HCT116 (cell line): ENCODE results near the gene ZDHHC22. TPM values are rescaled to one million over a fixed set of nuclear protein-coding genes. Genes with fewer than 3 reads are reported as not detected.

Source experiments
- ATAC-seq: fragments of 200-7000 bp; cut with Tn5 transposase; 2 replicates; pipeline ENCODE4 v1.9.1; 2020; ENCODE audit warnings: mild to moderate bottlenecking, moderate library complexity
- BruUV-seq: library from RNA; stranded (reverse); fragments of 400-500 nt; replicated peaks from 2 replicates; lab custom pipeline; 2021; lab: Mats Ljungman, UMichigan
- CTCF ChIA-PET: fragments of 300-600 bp; sonication (Branson Sonifier 250); formaldehyde crosslinking; loops from one replicate; lab custom pipeline; 2021; ENCODE audit warnings: antibody characterized with exemption; lab: Charles Lee
- POLR2A ChIA-PET: fragments of 300-600, 350-600 bp; sonication (Branson Sonifier 250); formaldehyde crosslinking; loops from one replicate; lab custom pipeline; 2021; ENCODE audit warnings: antibody characterized with exemption; lab: Charles Lee
- RAD21 ChIA-PET, 2 experiments: fragments of 300-600 bp; sonication (Branson Sonifier 250); formaldehyde crosslinking; loops; one replicate each; lab custom pipeline; 2023; ENCODE audit warnings: low total read pairs in 2 of 2; ENCODE audit not compliant: uncharacterized antibody in 2 of 2, unreplicated experiment in 2 of 2, low non-redundant PET in 1 of 2; lab: Charles Lee
- DNase-seq: peaks from one replicate; pipeline ENCODE4 v3.0.0-alpha.2; 2010; ENCODE audit warnings: low read depth, low spot score
- H2AFZ ChIP-seq: fragments of 200-600 bp; shearing (Covaris generic), sonication (generic); 2 replicates; pipeline ENCODE4 v1.6.1; 2017; ENCODE audit warnings: low read depth, mixed run types, mixed read lengths, antibody characterized with exemption, low read length; ENCODE audit not compliant: poor library complexity, severe bottlenecking
- H3K27ac ChIP-seq: 2 replicates; pipeline ENCODE4 v1.5.1; 2012; ENCODE audit warnings: low read depth, low read length
- H3K27me3 ChIP-seq: fragments of 200-600 bp; sonication (generic); 2 replicates; pipeline ENCODE4 v1.6.1; 2016; ENCODE audit warnings: mixed run types, low read length, mixed read lengths; ENCODE audit not compliant: insufficient read depth
- H3K36me3 ChIP-seq, 2 experiments: fragments of 200-500 bp in 1 of 2; fragments of 200-600 bp in 1 of 2; sonication (Bioruptor generic) in 1 of 2; sonication (generic) in 1 of 2; 2 replicates each; pipeline versions ENCODE4 v1.5.1 to v1.6.1; 2014 to 2016; ENCODE audit warnings: low read length in 2 of 2, inconsistent platforms in 1 of 2, mixed read lengths in 1 of 2, mixed run types in 1 of 2; ENCODE audit not compliant: insufficient read depth in 2 of 2, control insufficient read depth in 1 of 2
- H3K4me1 ChIP-seq, 2 experiments: fragments of 200-600 bp in 1 of 2; sonication (generic) in 1 of 2; 2 replicates each; pipeline versions ENCODE4 v1.5.1 to v1.6.1; 2012 to 2017; ENCODE audit warnings: low read length in 2 of 2, inconsistent platforms in 1 of 2, mild to moderate bottlenecking in 1 of 2, mixed read lengths in 1 of 2, mixed run types in 1 of 2, moderate library complexity in 1 of 2; ENCODE audit not compliant: insufficient read depth in 2 of 2, control insufficient read depth in 1 of 2
- H3K4me2 ChIP-seq: fragments of 200-600 bp; sonication (generic); 2 replicates; pipeline ENCODE4 v1.6.1; 2017; ENCODE audit warnings: mixed run types, low read length, mixed read lengths
- H3K4me3 ChIP-seq, 2 experiments: fragments of 200-600 bp in 1 of 2; sonication (generic) in 1 of 2; replicated peaks in 1 of 2; 2 replicates each; pipeline ENCODE4 v1.5.1; 2011 to 2016; ENCODE audit warnings: low read length in 2 of 2, control low read depth in 1 of 2, low read depth in 1 of 2, mild to moderate bottlenecking in 1 of 2, mixed read lengths in 1 of 2, mixed run types in 1 of 2
- H3K79me2 ChIP-seq: fragments of 200-600 bp; sonication (generic); 2 replicates; pipeline ENCODE4 v1.6.1; 2017; ENCODE audit warnings: mild to moderate bottlenecking, mixed run types, low read length, moderate library complexity, mixed read lengths; ENCODE audit not compliant: insufficient read depth
- H3K9ac ChIP-seq: fragments of 200-600 bp; sonication (generic); 2 replicates; pipeline ENCODE4 v1.6.1; 2016; ENCODE audit warnings: low read length, mixed read lengths
- H3K9me2 ChIP-seq: fragments of 200-600 bp; sonication (generic), shearing (Covaris generic); 2 replicates; pipeline ENCODE4 v1.6.1; 2017; ENCODE audit warnings: mixed run types, mild to moderate bottlenecking, moderate library complexity; ENCODE audit not compliant: insufficient read depth
- H3K9me3 ChIP-seq, 2 experiments: fragments of 200-500 bp in 1 of 2; fragments of 200-600 bp in 1 of 2; sonication (Bioruptor generic) in 1 of 2; sonication (generic) in 1 of 2; 2 replicates each; pipeline ENCODE4 v1.6.1; 2014 to 2017; ENCODE audit warnings: low read length in 2 of 2, mixed read lengths in 2 of 2, inconsistent platforms in 1 of 2, low read depth in 1 of 2, mild to moderate bottlenecking in 1 of 2, mixed run types in 1 of 2, moderate library complexity in 1 of 2; ENCODE audit not compliant: control insufficient read depth in 1 of 2, insufficient read depth in 1 of 2
- H4K20me1 ChIP-seq: fragments of 200-600 bp; sonication (generic), shearing (Covaris generic); 2 replicates; pipeline ENCODE4 v1.6.1; 2017; ENCODE audit warnings: mixed run types, mild to moderate bottlenecking, moderate library complexity; ENCODE audit not compliant: insufficient read depth
- CBX3 ChIP-seq: IDR thresholded peaks from 2 replicates; pipeline ENCODE4 v1.6.1; 2012; ENCODE audit warnings: low read depth
- CEBPB ChIP-seq: IDR thresholded peaks from 2 replicates; pipeline ENCODE4 v1.6.1; 2012; ENCODE audit warnings: low read depth
- EGR1 ChIP-seq: IDR thresholded peaks from 2 replicates; pipeline ENCODE4 v1.6.1; 2012; ENCODE audit warnings: low read depth
- EZH2phosphoT487 ChIP-seq: fragments of 200-600 bp; IDR thresholded peaks from 2 replicates; pipeline ENCODE4 v1.6.1; 2018; ENCODE audit warnings: antibody characterized with exemption, borderline replicate concordance
- JUND ChIP-seq: IDR thresholded peaks from 2 replicates; pipeline ENCODE4 v1.6.1; 2012
- MAX ChIP-seq: IDR thresholded peaks from 2 replicates; pipeline ENCODE4 v1.6.1; 2012
- POLR2AphosphoS5 ChIP-seq: IDR thresholded peaks from 2 replicates; pipeline ENCODE4 v1.6.1; 2011; ENCODE audit warnings: mild to moderate bottlenecking, low read depth, low read length, moderate library complexity
- REST ChIP-seq: IDR thresholded peaks from 2 replicates; pipeline ENCODE4 v1.6.1; 2012; ENCODE audit warnings: low read depth
- SP1 ChIP-seq: IDR thresholded peaks from 2 replicates; pipeline ENCODE4 v1.6.1; 2012; ENCODE audit warnings: low read depth
- TCF7L2 ChIP-seq: IDR thresholded peaks from 2 replicates; pipeline ENCODE4 v1.7.0; 2011; ENCODE audit warnings: borderline replicate concordance, inconsistent platforms; ENCODE audit not compliant: insufficient read depth, insufficient read length; ENCODE audit errors: extremely low read depth
- YY1 ChIP-seq: IDR thresholded peaks from 2 replicates; pipeline ENCODE4 v1.6.1; 2011; ENCODE audit warnings: low read length, low read depth, moderate library complexity, mild to moderate bottlenecking; ENCODE audit not compliant: insufficient replicate concordance; ENCODE audit errors: extremely low read depth
- ZFX ChIP-seq: fragments of 450-650 bp; IDR thresholded peaks from 2 replicates; pipeline ENCODE4 v1.6.1; 2017
- ZNF274 ChIP-seq: fragments of 200-500 bp; sonication (Bioruptor generic); IDR thresholded peaks from 2 replicates; pipeline ENCODE4 v1.6.1; 2014; ENCODE audit warnings: mild to moderate bottlenecking, low read depth, low read length, inconsistent platforms
- intact Hi-C: fragments of 100-400 bp; cut with micrococcal nuclease; formaldehyde crosslinking; loops from 2 replicates; pipeline ENCODE4 v1.10.0; 2022
- total RNA-seq: library from RNA; stranded (reverse); gene quantifications from one replicate; pipeline ENCODE4 v1.2.1, GENCODE V29; 2021; ENCODE audit not compliant: unreplicated experiment
- TF ChIP-seq, protein P1 (sequence below), 3 experiments: fragments of 200-600 bp in 1 of 3; sonication (generic) in 1 of 3; IDR thresholded peaks in 2 of 3; conservative IDR thresholded peaks in 1 of 3; 2 replicates each; pipeline ENCODE4 v1.5.1; 2012 to 2017; ENCODE audit warnings: low read depth in 2 of 3, low read length in 2 of 3, antibody characterized with exemption in 1 of 3, borderline replicate concordance in 1 of 3, control low read depth in 1 of 3, mild to moderate bottlenecking in 1 of 3, mixed read lengths in 1 of 3, mixed run types in 1 of 3, moderate library complexity in 1 of 3; ENCODE audit not compliant: insufficient read depth in 1 of 3

ZDHHC22 gene
- total RNA-seq, 1 experiment from 2014 or later: 0.10 TPM

GRCh38 chr14:77100961-77101360 is 40.6 kb downstream of the ZDHHC22 start:
- RAD21 ChIA-PET: no interaction called here
- H3K9ac ChIP-seq: no peak overlapping the region
- H3K27me3 ChIP-seq: no peaks in the 10 kb centered on the region
- POLR2A ChIA-PET: no interaction called here
- DNase-seq (no peak), ATAC-seq (no peak)
- no peaks in the 10 kb centered on the region for H3K9me3 ChIP-seq
- H2AFZ ChIP-seq: no peak overlapping the region
- intact Hi-C loops: no loop called here
- no peak overlapping the region for H3K4me2 ChIP-seq
- no peaks in the 10 kb centered on the region for H3K9me2 ChIP-seq
- H3K4me1 ChIP-seq: peaks cover 21 to 28% of the 10 kb centered on the region in 2 experiments
- BruUV-seq: no TSS peak
- CTCF ChIA-PET: interaction anchor here (8.4 kb wide), 1 partner anchor 227 kb away, joined by 131 read pairs; no protein-coding TSS in a partner anchor
- H3K27ac ChIP-seq: no peak overlapping the region
- H3K79me2 ChIP-seq: peaks cover 59% of the 10 kb centered on the region
- TF ChIP-seq TCF7L2: no peak
- TF ChIP-seq YY1: no peak
- no peak for TF ChIP-seq JUND
- TF ChIP-seq EZH2phosphoT487: no peak
- TF ChIP-seq POLR2AphosphoS5: no peak
- TF ChIP-seq ZNF274: no peak
- TF ChIP-seq CEBPB: no peak
- TF ChIP-seq ZFX: no peak
- TF ChIP-seq MAX: no peak
- TF ChIP-seq CBX3: no peak
- TF ChIP-seq SP1: no peak
- no peak for TF ChIP-seq EGR1
- TF ChIP-seq, protein P1, sequence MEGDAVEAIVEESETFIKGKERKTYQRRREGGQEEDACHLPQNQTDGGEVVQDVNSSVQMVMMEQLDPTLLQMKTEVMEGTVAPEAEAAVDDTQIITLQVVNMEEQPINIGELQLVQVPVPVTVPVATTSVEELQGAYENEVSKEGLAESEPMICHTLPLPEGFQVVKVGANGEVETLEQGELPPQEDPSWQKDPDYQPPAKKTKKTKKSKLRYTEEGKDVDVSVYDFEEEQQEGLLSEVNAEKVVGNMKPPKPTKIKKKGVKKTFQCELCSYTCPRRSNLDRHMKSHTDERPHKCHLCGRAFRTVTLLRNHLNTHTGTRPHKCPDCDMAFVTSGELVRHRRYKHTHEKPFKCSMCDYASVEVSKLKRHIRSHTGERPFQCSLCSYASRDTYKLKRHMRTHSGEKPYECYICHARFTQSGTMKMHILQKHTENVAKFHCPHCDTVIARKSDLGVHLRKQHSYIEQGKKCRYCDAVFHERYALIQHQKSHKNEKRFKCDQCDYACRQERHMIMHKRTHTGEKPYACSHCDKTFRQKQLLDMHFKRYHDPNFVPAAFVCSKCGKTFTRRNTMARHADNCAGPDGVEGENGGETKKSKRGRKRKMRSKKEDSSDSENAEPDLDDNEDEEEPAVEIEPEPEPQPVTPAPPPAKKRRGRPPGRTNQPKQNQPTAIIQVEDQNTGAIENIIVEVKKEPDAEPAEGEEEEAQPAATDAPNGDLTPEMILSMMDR (IDR thresholded peaks at IDR 0.05 in 2 of 3, conservative IDR thresholded peaks at IDR 0.05 in 1 of 3; ENCODE audit: borderline replicate concordance in 1 of 3, insufficient read depth in 1 of 3, low read depth in 2 of 3, low read length in 2 of 3): no peak
- no peak for TF ChIP-seq REST
- H3K4me3 ChIP-seq: no peak overlapping the region
- no peaks in the 10 kb centered on the region for H3K36me3 ChIP-seq
- no peaks in the 10 kb centered on the region for H4K20me1 ChIP-seq
